ENCODE results near the gene SMARCA4. TPM values are rescaled to one million over a fixed set of nuclear protein-coding genes. Genes with fewer than 3 reads are reported as not detected.
A peak's percentile ranks its signal among the peaks of the same experiment; 100 is the strongest.

SMARCA4 gene
- total and polyA plus RNA-seq, 4 donors: 15.9 to 35.4 (median 22.5) TPM

- no peak overlapping the region for H3K9ac ChIP-seq (ENCODE audit: low read depth in 1 of 2, low read length in 2 of 2)
- WGBS: 95% methylated on average over 14 of the region's 14 CpGs
- no peak overlapping the region for H3K4me3 ChIP-seq (ENCODE audit: low read depth in 1 of 3, low read length in 3 of 3)
- H3K4me1 ChIP-seq (ENCODE audit: control insufficient read depth in 4 of 4, insufficient read depth in 4 of 4, low read length in 3 of 4): peaks cover 4 to 22% (median 20%) of the 10 kb centered on the region in 4 donors
- H3K27ac ChIP-seq (ENCODE audit: low read depth in 1 of 2, low read length in 2 of 2): no peak overlapping the region
- H3K36me3 ChIP-seq (ENCODE audit: control insufficient read depth in 4 of 4, insufficient read depth in 3 of 4, low read depth in 1 of 4, low read length in 3 of 4): peaks cover 0 to 13% (median 3%) of the 10 kb centered on the region in 4 donors
- H3K27me3 ChIP-seq (ENCODE audit: control insufficient read depth in 4 of 4, insufficient read depth in 4 of 4, low read length in 3 of 4): no peaks in the 10 kb centered on the region
- H3K9me3 ChIP-seq (ENCODE audit: control insufficient read depth in 4 of 4, low read length in 3 of 4): no peaks in the 10 kb centered on the region
- TF ChIP-seq JUND (IDR thresholded peaks at IDR 0.05): no peak
- TF ChIP-seq TAF1 (conservative IDR thresholded peaks at IDR 0.05): no peak
- TF ChIP-seq SP1 (IDR thresholded peaks at IDR 0.05): no peak
- TF ChIP-seq RAD21 (IDR thresholded peaks at IDR 0.05): no peak
- DNase-seq (ENCODE audit: low spot score): no peak
Observed at GRCh38 chr19:11061952-11062351, 101.1 kb downstream of the SMARCA4 start.

- TF ChIP-seq JUND (IDR thresholded peaks at IDR 0.05): no peak
- no peak for TF ChIP-seq RXRA (IDR thresholded peaks at IDR 0.05)
- no peak for TF ChIP-seq HNF4G (IDR thresholded peaks at IDR 0.05)
- no peak for TF ChIP-seq HNF4A (conservative IDR thresholded peaks at IDR 0.05)
- TF ChIP-seq YY1 (IDR thresholded peaks at IDR 0.05): no peak
- no peak for TF ChIP-seq NR2F2 (IDR thresholded peaks at IDR 0.05)
- no peak for TF ChIP-seq ZBTB33 (IDR thresholded peaks at IDR 0.05)
- no peak for TF ChIP-seq TAF1 (conservative IDR thresholded peaks at IDR 0.05)
- TF ChIP-seq RAD21 (IDR thresholded peaks at IDR 0.05): no peak
- no peak for TF ChIP-seq FOXA1 (IDR thresholded peaks at IDR 0.05)
- no peak for TF ChIP-seq EGR1 (IDR thresholded peaks at IDR 0.05; ENCODE audit: low read depth in 2 of 2)
- TF ChIP-seq GABPA (IDR thresholded peaks at IDR 0.05 in 1 of 2, conservative IDR thresholded peaks at IDR 0.05 in 1 of 2): no peak
- no peak for TF ChIP-seq REST (IDR thresholded peaks at IDR 0.05)
- no peak for DNase-seq (ENCODE audit: low spot score)
- Histone ChIP-seq H3K4me1 (ENCODE audit: control insufficient read depth in 4 of 4, insufficient read depth in 4 of 4, low read length in 3 of 4) (peaks cover 4 to 22% (median 20%) of the 10 kb centered on the region in 4 donors), H3K9me3 (ENCODE audit: control insufficient read depth in 4 of 4, low read length in 3 of 4) (no peaks in the 10 kb centered on the region), H3K27ac (ENCODE audit: low read depth in 1 of 2, low read length in 2 of 2) (no peak overlapping the region), H3K27me3 (ENCODE audit: control insufficient read depth in 4 of 4, insufficient read depth in 4 of 4, low read length in 3 of 4) (no peaks in the 10 kb centered on the region), H3K36me3 (ENCODE audit: control insufficient read depth in 4 of 4, insufficient read depth in 3 of 4, low read depth in 1 of 4, low read length in 3 of 4) (peaks cover 0 to 13% (median 3%) of the 10 kb centered on the region in 4 donors), H3K9ac (ENCODE audit: low read depth in 1 of 2, low read length in 2 of 2) (no peak overlapping the region), H3K4me3 (ENCODE audit: low read depth in 1 of 3, low read length in 3 of 3) (no peak overlapping the region)
- WGBS: 94% methylated on average over 3 of the region's 3 CpGs
Observed at GRCh38 chr19:11063434-11063833, 102.6 kb downstream of the SMARCA4 start.

GRCh38 chr19:11064831-11065303 is 104.0 kb downstream of the SMARCA4 start:
- H3K9me3 ChIP-seq (ENCODE audit: control insufficient read depth in 4 of 4, low read length in 3 of 4): no peaks in the 10 kb centered on the region

More at GRCh38 chr19:11064831-11065303, 104.0 kb downstream of the SMARCA4 start:
- TF ChIP-seq RXRA (IDR thresholded peaks at IDR 0.05) (peak; percentile 11 to 26), REST (IDR thresholded peaks at IDR 0.05) (no peak)
- 51% methylated on average over 10 of the region's 10 CpGs for WGBS
- Histone ChIP-seq H3K27ac (ENCODE audit: low read depth in 1 of 2, low read length in 2 of 2) (peak overlapping the region; percentile 22 to 65), H3K9ac (ENCODE audit: low read depth in 1 of 2, low read length in 2 of 2) (no peak overlapping the region), H3K4me1 (ENCODE audit: control insufficient read depth in 4 of 4, insufficient read depth in 4 of 4, low read length in 3 of 4) (peaks cover 4 to 22% (median 20%) of the 10 kb centered on the region in 4 donors), H3K4me3 (ENCODE audit: low read depth in 1 of 3, low read length in 3 of 3) (no peak overlapping the region), H3K27me3 (ENCODE audit: control insufficient read depth in 4 of 4, insufficient read depth in 4 of 4, low read length in 3 of 4) (no peaks in the 10 kb centered on the region), H3K36me3 (ENCODE audit: control insufficient read depth in 4 of 4, insufficient read depth in 3 of 4, low read depth in 1 of 4, low read length in 3 of 4) (peaks cover 0 to 10% (median 3%) of the 10 kb centered on the region in 4 donors)
- peak; percentile 78 for DNase-seq (ENCODE audit: low spot score)

All from liver (tissue), 9 donors.